Transverse colon (tissue), 4 donors: ENCODE data around the gene GNRHR. TPM values are rescaled to one million over a fixed set of nuclear protein-coding genes. Genes with fewer than 3 reads are reported as not detected.
"Not testable (repeated sequence)": the region's sequence is repeated elsewhere in the genome, so short reads cannot be mapped to it uniquely, and the experiment has no call there.

Experiments used
- DNase-seq: peaks from one replicate; pipeline ENCODE4 v3.0.0-alpha.2; 2019
- H3K27ac ChIP-seq, 4 donors: fragments of 200-600 bp; sonication (generic); 2 replicates each; pipeline ENCODE4 v1.5.1; 2016 to 2018; ENCODE audit warnings: inconsistent platforms in 4 of 4
- H3K27me3 ChIP-seq: fragments of 200-600 bp; sonication (generic); 2 replicates; pipeline ENCODE4 v1.5.1; 2017; ENCODE audit warnings: inconsistent platforms
- H3K36me3 ChIP-seq, 4 donors: fragments of 200-600 bp; sonication (generic); 2 replicates each; pipeline ENCODE4 v1.5.1; 2017 to 2019; ENCODE audit warnings: inconsistent platforms in 4 of 4
- H3K4me1 ChIP-seq, 4 donors: fragments of 200-600 bp; sonication (generic); 2 replicates each; pipeline ENCODE4 v1.5.1; 2017 to 2020; ENCODE audit warnings: inconsistent platforms in 4 of 4
- H3K4me3 ChIP-seq, 4 donors: fragments of 200-600 bp; sonication (generic); 1 replicate in 1 of 4; 2 replicates in 3 of 4; pipeline versions ENCODE4 v1.5.1 to v1.6.1; 2017 to 2019; ENCODE audit warnings: inconsistent platforms in 4 of 4
- H3K9me3 ChIP-seq, 2 donors: fragments of 200-600 bp; sonication (generic); 2 replicates each; pipeline ENCODE4 v1.5.1; 2017 to 2019; ENCODE audit warnings: inconsistent platforms in 2 of 2
- CTCF ChIP-seq, 5 experiments: fragments of 200-600 bp in 3 of 5; fragments of 450-650 bp in 2 of 5; sonication (generic) in 3 of 5; IDR thresholded peaks; 1 replicate in 2 of 5; 2 replicates in 3 of 5; pipeline ENCODE4 v1.5.1; 2016 to 2017; ENCODE audit warnings: antibody characterized with exemption in 5 of 5, inconsistent platforms in 3 of 5, mild to moderate bottlenecking in 2 of 5, moderate library complexity in 1 of 5
- EP300 ChIP-seq: sonication (generic); formaldehyde crosslinking; IDR thresholded peaks from one replicate; pipeline ENCODE4 v1.6.1; 2017; ENCODE audit warnings: antibody characterized with exemption, low read depth
- POLR2A ChIP-seq: fragments of 450-650 bp; IDR thresholded peaks from one replicate; pipeline ENCODE4 v1.6.1; 2016; ENCODE audit warnings: antibody characterized with exemption, mild to moderate bottlenecking, moderate library complexity
- POLR2AphosphoS5 ChIP-seq, 3 donors: sonication (generic); formaldehyde crosslinking; IDR thresholded peaks; one replicate each; pipeline ENCODE4 v1.6.1; 2016; ENCODE audit warnings: antibody characterized with exemption in 3 of 3
- WGBS, 2 donors: methylation state at CpG; one replicate each; pipeline ENCODE4 v1.1.5; 2018; ENCODE audit warnings: low coverage in 1 of 2; 5-methylcytosine and 5-hydroxymethylcytosine counted together
- in situ Hi-C, 4 donors: fragments of 200-750 bp; cut with MboI; loops; one replicate each; pipeline versions ENCODE4 v1.15.0 to v1.15.1; 2017; ENCODE audit warnings: low sequenced_read_pairs in 3 of 4, low pct_ligation_motif_present in 1 of 4, low pct_unique_long_range_greater_than_20kb in 1 of 4
- intact Hi-C: fragments of 100-400 bp; cut with DNase I; formaldehyde crosslinking; loops from one replicate; pipeline ENCODE4 v1.15.1; 2023; ENCODE audit warnings: low total_unique reads
- total RNA-seq, 4 donors: library from RNA; depleted of rRNA; stranded (reverse); fragments of >200 nt; gene quantifications; one replicate each; pipeline ENCODE4 v1.1.0, GENCODE V29; 2016

Gene GNRHR
- total RNA-seq, 4 donors from 2014 or later, result not detected

- in situ Hi-C loops, result no loop called here
- DNase-seq, result no peak
- no peaks in the 10 kb centered on the region for H3K9me3 ChIP-seq
- H3K27me3 ChIP-seq, result no peaks in the 10 kb centered on the region
- no peak overlapping the region for H3K27ac ChIP-seq
- 87 to 100% methylated on average over 3 to 7 of the region's 7 CpGs for WGBS, 2 donors
- H3K36me3 ChIP-seq, result no peaks in the 10 kb centered on the region
- intact Hi-C loops, result no loop called here
- no peak for TF ChIP-seq CTCF (IDR thresholded peaks at IDR 0.05)
- no peak for TF ChIP-seq POLR2A
- TF ChIP-seq POLR2AphosphoS5 (IDR thresholded peaks at IDR 0.05), result no peak
- no peak for TF ChIP-seq EP300
- H3K4me3 ChIP-seq, result no peak overlapping the region
- no peaks in the 10 kb centered on the region for H3K4me1 ChIP-seq
These were observed 41.3 kb downstream of the GNRHR start for GRCh38 chr4:67712650-67713528.

- TF ChIP-seq POLR2A (no peak), EP300 (no peak), POLR2AphosphoS5 (IDR thresholded peaks at IDR 0.05) (no peak), CTCF (IDR thresholded peaks at IDR 0.05) (no peak)
- no peak for DNase-seq
- 80% methylated on average over 3 of the region's 3 CpGs; no CpG with 5 or more reads in 1 of the 2 donors for WGBS, 2 donors
- Histone ChIP-seq H3K27ac (no peak overlapping the region), H3K27me3 (no peaks in the 10 kb centered on the region), H3K4me1 (no peaks in the 10 kb centered on the region), H3K4me3 (no peak overlapping the region), H3K9me3 (no peaks in the 10 kb centered on the region), H3K36me3 (no peaks in the 10 kb centered on the region)
- in situ Hi-C loops (no loop called here), intact Hi-C loops (no loop called here)
These were observed 42.1 kb downstream of the GNRHR start for GRCh38 chr4:67712000-67712625.

- not testable (repeated sequence) for DNase-seq
These were observed 47.5 kb downstream of the GNRHR start for GRCh38 chr4:67706682-67707081.

GRCh38 chr4:67704843-67705242, 49.3 kb downstream of the GNRHR start:
- Histone ChIP-seq H3K4me1 (peaks cover 0 to 17% (median 11%) of the 10 kb centered on the region in 4 donors), H3K36me3 (no peaks in the 10 kb centered on the region), H3K4me3 (no peak overlapping the region), H3K9me3 (no peaks in the 10 kb centered on the region), H3K27ac (no peak overlapping the region), H3K27me3 (no peaks in the 10 kb centered on the region)
- 64 to 100% methylated on average over 2 of the region's 2 CpGs for WGBS, 2 donors
- in situ Hi-C loops, result no loop called here
- TF ChIP-seq CTCF (IDR thresholded peaks at IDR 0.05), result no peak
- TF ChIP-seq POLR2AphosphoS5 (IDR thresholded peaks at IDR 0.05), result no peak
- TF ChIP-seq EP300, result no peak
- TF ChIP-seq POLR2A, result no peak
- intact Hi-C loops, result no loop called here
- DNase-seq, result no peak

More at GRCh38 chr4:67706682-67707081, 47.5 kb downstream of the GNRHR start:
- H3K36me3 ChIP-seq, H3K4me3 ChIP-seq, intact Hi-C loops, H3K27me3 ChIP-seq, H3K27ac ChIP-seq, in situ Hi-C loops, H3K9me3 ChIP-seq, H3K4me1 ChIP-seq: not testable (repeated sequence)
- WGBS, 2 donors, result 71 to 94% methylated on average over 1 to 3 of the region's 3 CpGs
